Measurements from ENCODE around the gene SEC31A. TPM values are rescaled to one million over a fixed set of nuclear protein-coding genes. Genes with fewer than 3 reads are reported as not detected.
"Not testable (repeated sequence)": the region's sequence is repeated elsewhere in the genome, so short reads cannot be mapped to it uniquely, and the experiment has no call there.

The SEC31A gene
- total and polyA plus RNA-seq, 12 donors, result 137 to 355 (median 205) TPM

GRCh38 chr4:82820689-82821088 is 70.3 kb downstream of the SEC31A start:
- 21 to 34% (median 27%) methylated on average over 2 of the region's 2 CpGs for WGBS, 4 donors
- Histone ChIP-seq H3K27ac (no peak overlapping the region), H3K9me3 (replicated peaks in 1 of 3) (no peaks in the 10 kb centered on the region), H3K27me3 (no peaks in the 10 kb centered on the region), H3K4me3 (no peak overlapping the region), H3K36me3 (replicated peaks in 1 of 2) (peaks cover 0 to 87% of the 10 kb centered on the region in 2 donors), H3K4me1 (replicated peaks in 1 of 2) (no peaks in the 10 kb centered on the region)
- DNase-seq, result no peak
- TF ChIP-seq CTCF (IDR thresholded peaks at IDR 0.05), result no peak
- no peak for TF ChIP-seq POLR2A (IDR thresholded peaks at IDR 0.05)
- intact Hi-C loops (cut with DNase I), result loop anchor here in 1 of 2 donors (10.0 kb wide), 1 partner anchor 64 kb away; no protein-coding TSS in a partner anchor

- Histone ChIP-seq H3K27me3 (no peaks in the 10 kb centered on the region), H3K27ac (no peak overlapping the region), H3K4me3 (no peak overlapping the region), H3K9me3 (replicated peaks in 1 of 3) (no peaks in the 10 kb centered on the region), H3K36me3 (replicated peaks in 1 of 2) (peaks cover 0 to 70% of the 10 kb centered on the region in 2 donors), H3K4me1 (replicated peaks in 1 of 2) (no peaks in the 10 kb centered on the region)
- TF ChIP-seq POLR2A (IDR thresholded peaks at IDR 0.05), result no peak
- intact Hi-C loops (cut with DNase I), result no loop called here
- WGBS, 4 donors, result 85 to 94% (median 89%) methylated on average over 2 of the region's 2 CpGs
- no peak for DNase-seq
Measured at GRCh38 chr4:82818664-82819662, 72.0 kb downstream of the SEC31A start.

- DNase-seq; H3K4me3 ChIP-seq; H3K4me1 ChIP-seq (replicated peaks in 1 of 2); H3K9me3 ChIP-seq (replicated peaks in 1 of 3); intact Hi-C loops (cut with DNase I); H3K27ac ChIP-seq; H3K27me3 ChIP-seq: not testable (repeated sequence)
- 94 to 95% (median 95%) methylated on average over 6 of the region's 6 CpGs for WGBS, 4 donors
- H3K36me3 ChIP-seq (replicated peaks in 1 of 2), result peaks cover 0 to 49% of the 10 kb centered on the region in 2 donors
Measured at GRCh38 chr4:82816874-82817273, 74.1 kb downstream of the SEC31A start.

GRCh38 chr4:82814034-82814433 is 76.9 kb downstream of the SEC31A start:
- no peak overlapping the region for H3K27ac ChIP-seq
- intact Hi-C loops (cut with DNase I), result no loop called here
- H3K4me3 ChIP-seq, result no peak overlapping the region
- DNase-seq, result no peak
- H3K36me3 ChIP-seq (replicated peaks in 1 of 2), result peaks cover 0 to 23% of the 10 kb centered on the region in 2 donors
- no peaks in the 10 kb centered on the region for H3K27me3 ChIP-seq
- no peaks in the 10 kb centered on the region for H3K9me3 ChIP-seq (replicated peaks in 1 of 3)
- TF ChIP-seq CTCF (IDR thresholded peaks at IDR 0.05) (no peak), POLR2A (IDR thresholded peaks at IDR 0.05) (no peak)
- WGBS, 4 donors, result 82 to 94% (median 90%) methylated on average over 1 of the region's 1 CpG
- H3K4me1 ChIP-seq (replicated peaks in 1 of 2), result peaks cover 6 to 11% of the 10 kb centered on the region in 2 donors

- no peak for DNase-seq
- peak overlapping the region in 4 of 5 donors; percentile 13 to 53 (median 33) for H3K27ac ChIP-seq
- 20 to 30% (median 21%) methylated on average over 6 of the region's 6 CpGs for WGBS, 4 donors
- intact Hi-C loops (cut with DNase I), result no loop called here
- no peaks in the 10 kb centered on the region for H3K9me3 ChIP-seq (replicated peaks in 1 of 3)
- H3K4me3 ChIP-seq, result no peak overlapping the region
- H3K36me3 ChIP-seq (replicated peaks in 1 of 2), result peaks cover 0 to 1% of the 10 kb centered on the region in 2 donors
- TF ChIP-seq POLR2A (IDR thresholded peaks at IDR 0.05) (no peak), CTCF (IDR thresholded peaks at IDR 0.05) (no peak)
- H3K4me1 ChIP-seq (replicated peaks in 1 of 2), result peaks cover 6 to 11% of the 10 kb centered on the region in 2 donors
- no peaks in the 10 kb centered on the region for H3K27me3 ChIP-seq
Measured at GRCh38 chr4:82811838-82812341, 79.1 kb downstream of the SEC31A start.

Measured in adrenal gland (tissue), 12 donors.